A549 (cell line): ENCODE measurements around the gene ATG101. TPM values are rescaled to one million over a fixed set of nuclear protein-coding genes. Genes with fewer than 3 reads are reported as not detected.

Experiments used
- ATAC-seq, 2 experiments: fragments of 200-7000 bp in 1 of 2; fragments of >200 bp in 1 of 2; cut with Nextera tagmentation in 1 of 2; cut with Tn5 transposase in 1 of 2; 3 replicates each; pipeline versions ENCODE4 v1.8.0 to v1.9.1; 2018 to 2020; ENCODE audit warnings: mild to moderate bottlenecking in 1 of 2, moderate library complexity in 1 of 2
- CTCF ChIA-PET: fragments of 300-600 bp; sonication (Branson Sonifier 250); formaldehyde crosslinking; extraction: SDS; loops from one replicate; lab custom pipeline; 2021; ENCODE audit warnings: antibody characterized with exemption, inconsistent platforms; lab: Yijun Ruan, JAX
- POLR2A ChIA-PET: fragments of 350-600 bp; formaldehyde crosslinking; extraction: SDS; loops from one replicate; lab custom pipeline; 2021; ENCODE audit warnings: antibody characterized with exemption, inconsistent platforms; lab: Yijun Ruan, JAX
- DNase-seq, 2 experiments: peaks; one replicate each; pipeline versions ENCODE4 v3.0.0 to v3.0.0-alpha.2; 2011 to 2016; ENCODE audit warnings: low read depth in 1 of 2, low spot score in 1 of 2
- FAIRE-seq: peaks from 2 replicates; lab custom pipeline; 2011; peaks lifted over from hg19 to GRCh38; lab: Jason Lieb, UNC
- H3K27ac ChIP-seq, 2 experiments: fragments of >200 bp; sonication (Bioruptor Twin); formaldehyde crosslinking; 3 replicates each; pipeline ENCODE4 v1.5.1; 2016 to 2017
- H3K4me1 ChIP-seq: fragments of >200 bp; sonication (Bioruptor Twin); formaldehyde crosslinking; 3 replicates; pipeline ENCODE4 v1.6.1; 2016
- H3K4me2 ChIP-seq: fragments of >200 bp; sonication (Bioruptor Twin); formaldehyde crosslinking; 3 replicates; pipeline ENCODE4 v1.6.1; 2016
- H3K4me3 ChIP-seq: fragments of >200 bp; sonication (Bioruptor Twin); formaldehyde crosslinking; 3 replicates; pipeline ENCODE4 v1.5.1; 2016
- H3K9me3 ChIP-seq: fragments of >200 bp; sonication (Bioruptor Twin); formaldehyde crosslinking; 3 replicates; pipeline ENCODE4 v1.6.1; 2016
- BHLHE40 ChIP-seq: IDR thresholded peaks from 2 replicates; pipeline ENCODE4 v1.6.1; 2012; ENCODE audit warnings: low read depth, low read length, inconsistent platforms
- EHF ChIP-seq: fragments of 250-450 bp; sonication (Bioruptor Pico); IDR thresholded peaks from 2 replicates; pipeline ENCODE4 v1.5.0; 2020; ENCODE audit warnings: mild to moderate bottlenecking
- EP300 ChIP-seq, 2 experiments: fragments of >200 bp; sonication (Bioruptor Twin); formaldehyde crosslinking; IDR thresholded peaks; 2 replicates in 1 of 2; 3 replicates in 1 of 2; pipeline ENCODE4 v1.6.1; 2016 to 2017
- FOXS1 ChIP-seq: fragments of 250-450 bp; sonication (Bioruptor Pico); IDR thresholded peaks from 2 replicates; pipeline ENCODE4 v1.5.0; 2020; ENCODE audit warnings: mild to moderate bottlenecking, moderate library complexity
- GATA3 ChIP-seq: IDR thresholded peaks from 2 replicates; pipeline ENCODE4 v1.6.1; 2012; ENCODE audit warnings: borderline replicate concordance
- HEYL ChIP-seq: fragments of 250-450 bp; sonication (Bioruptor Pico); IDR thresholded peaks from 2 replicates; pipeline ENCODE4 v1.8.0; 2021; ENCODE audit warnings: mild to moderate bottlenecking, moderate library complexity
- HOXB13 ChIP-seq: fragments of 250-450 bp; sonication (Bioruptor Pico); IDR thresholded peaks from 2 replicates; pipeline ENCODE4 v1.5.0; 2020; ENCODE audit warnings: low read depth, mild to moderate bottlenecking, moderate library complexity
- JUN ChIP-seq, 2 experiments: fragments of >200 bp; sonication (Bioruptor Twin); formaldehyde crosslinking; IDR thresholded peaks; 2 replicates in 1 of 2; 3 replicates in 1 of 2; pipeline ENCODE4 v1.6.1; 2016 to 2017
- MAZ ChIP-seq: fragments of 150-350 bp; IDR thresholded peaks from 2 replicates; pipeline ENCODE4 v1.6.1; 2014; ENCODE audit warnings: antibody characterized with exemption, low read depth, low read length, borderline replicate concordance
- MYC ChIP-seq: IDR thresholded peaks from 2 replicates; pipeline ENCODE4 v1.6.1; 2012; ENCODE audit warnings: mild to moderate bottlenecking, inconsistent platforms, low read length, improper control_type of control experiment, borderline replicate concordance
- PBX3 ChIP-seq: IDR thresholded peaks from 2 replicates; pipeline ENCODE4 v1.6.1; 2012
- RARB ChIP-seq: fragments of 250-450 bp; sonication (Bioruptor Pico); IDR thresholded peaks from 2 replicates; pipeline ENCODE4 v1.8.0; 2021; ENCODE audit warnings: mild to moderate bottlenecking, moderate library complexity
- SREBF2 ChIP-seq: fragments of 450-650 bp; IDR thresholded peaks from 2 replicates; pipeline ENCODE4 v1.6.1; 2014; ENCODE audit warnings: mild to moderate bottlenecking, moderate library complexity
- ZC3H11A ChIP-seq: fragments of 450-650 bp; IDR thresholded peaks from 2 replicates; pipeline ENCODE4 v1.6.1; 2014; ENCODE audit warnings: antibody characterized with exemption, mild to moderate bottlenecking
- ZSCAN20 ChIP-seq: fragments of 250-450 bp; sonication (Bioruptor Pico); IDR thresholded peaks from 2 replicates; pipeline ENCODE4 v1.8.0; 2022; ENCODE audit warnings: mild to moderate bottlenecking, moderate library complexity
- WGBS: methylation state at CpG from one replicate; pipeline ENCODE4 v1.1.6; 2017; ENCODE audit errors: missing lambda C conversion rate; 5-methylcytosine and 5-hydroxymethylcytosine counted together
- polyA plus RNA-seq, 4 experiments: library from polyadenylated mRNA; depleted of rRNA in 3 of 4; stranded (reverse); fragments of >200 nt; fragmentation: RNase III in 1 of 4; extraction: RNeasy Plus Mini Kit Qiagen cat#74134 plus additional on column Dnase treatment in 1 of 4; gene quantifications; 2 replicates in 3 of 4; 3 replicates in 1 of 4; pipeline ENCODE4 v1.2.3, GENCODE V29; 2011 to 2017
- TF ChIP-seq, protein P1 (sequence below): fragments of 250-450 bp; sonication (Bioruptor Pico); IDR thresholded peaks from 2 replicates; pipeline ENCODE4 v1.5.0; 2021; ENCODE audit warnings: mild to moderate bottlenecking, moderate library complexity, borderline replicate concordance
- TF ChIP-seq, protein P2 (sequence below): fragments of >200 bp; sonication (Bioruptor Twin); formaldehyde crosslinking; IDR thresholded peaks from 3 replicates; pipeline ENCODE4 v1.6.1; 2016
- TF ChIP-seq, protein P3 (sequence below): IDR thresholded peaks from 2 replicates; pipeline ENCODE4 v1.6.1; 2012
- TF ChIP-seq, protein P4 (sequence below): IDR thresholded peaks from 2 replicates; pipeline ENCODE4 v1.6.1; 2012; ENCODE audit warnings: low read depth, borderline replicate concordance

Gene ATG101
- polyA plus RNA-seq, 2 of the 4 experiments (the other 2 are of a cell fraction): 87.9 to 141 TPM

GRCh38 chr12:52035926-52036325 is 33.9 kb upstream of the ATG101 start:
- CTCF ChIA-PET: interaction anchor here (0.6 to 41.8 kb wide), 4 partner anchors 11 to 94 kb away, joined by 3 to 1730 read pairs (median 985); partner anchors contain the start of genes ATG101, NR4A1, SMIM41 and TAMALIN
- DNase-seq: no peak
- Histone ChIP-seq H3K4me1 (peaks cover 20% of the 10 kb centered on the region), H3K4me2 (peak overlapping the region; percentile 96; the same call in 1 of the 3 replicates), H3K9me3 (no peaks in the 10 kb centered on the region), H3K4me3 (no peak overlapping the region), H3K27ac (peak overlapping the region in 1 of 2 experiments; percentile 93; a peak in 4 of 6 replicates)
- 75% methylated on average over 2 of the region's 2 CpGs for WGBS
- POLR2A ChIA-PET: interaction anchor here (3.8 kb wide), 1 partner anchor 15 kb away, joined by 19 read pairs; the partner anchor contains the start of gene NR4A1
- no peak for FAIRE-seq
- TF ChIP-seq HOXB13 (CRISPR knock-in tag): 0 out of 2 replicates have a peak, but pooled peaks have one; percentile 51
- TF ChIP-seq PBX3: no peak
- ATAC-seq: no peak

- TF ChIP-seq, protein P1, sequence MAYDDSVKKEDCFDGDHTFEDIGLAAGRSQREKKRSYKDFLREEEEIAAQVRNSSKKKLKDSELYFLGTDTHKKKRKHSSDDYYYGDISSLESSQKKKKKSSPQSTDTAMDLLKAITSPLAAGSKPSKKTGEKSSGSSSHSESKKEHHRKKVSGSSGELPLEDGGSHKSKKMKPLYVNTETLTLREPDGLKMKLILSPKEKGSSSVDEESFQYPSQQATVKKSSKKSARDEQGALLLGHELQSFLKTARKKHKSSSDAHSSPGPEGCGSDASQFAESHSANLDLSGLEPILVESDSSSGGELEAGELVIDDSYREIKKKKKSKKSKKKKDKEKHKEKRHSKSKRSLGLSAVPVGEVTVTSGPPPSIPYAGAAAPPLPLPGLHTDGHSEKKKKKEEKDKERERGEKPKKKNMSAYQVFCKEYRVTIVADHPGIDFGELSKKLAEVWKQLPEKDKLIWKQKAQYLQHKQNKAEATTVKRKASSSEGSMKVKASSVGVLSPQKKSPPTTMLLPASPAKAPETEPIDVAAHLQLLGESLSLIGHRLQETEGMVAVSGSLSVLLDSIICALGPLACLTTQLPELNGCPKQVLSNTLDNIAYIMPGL (CRISPR knock-in tag): no peak
- TF ChIP-seq ZC3H11A (no peak), HOXB13 (CRISPR knock-in tag) (peak; percentile 10; the same call in 1 of the 2 replicates), EHF (CRISPR knock-in tag) (peak; percentile 83), EP300 (IDR thresholded peaks at IDR 0.05) (peak in 1 of 2 experiments; percentile 22; a peak in 1 of 5 replicates), BHLHE40 (0 out of 2 replicates have a peak, but pooled peaks have one; percentile 3), FOXS1 (CRISPR knock-in tag) (0 out of 2 replicates have a peak, but pooled peaks have one; percentile 13), RARB (CRISPR knock-in tag) (0 out of 2 replicates have a peak, but pooled peaks have one; percentile 43), GATA3 (0 out of 2 replicates have a peak, but pooled peaks have one; percentile 33), ZSCAN20 (CRISPR knock-in tag) (peak; percentile 82; the same call in 1 of the 2 replicates), MYC (peak; percentile 50; the same call in 1 of the 2 replicates), SREBF2 (no peak), MAZ (peak; percentile 95), HEYL (0 out of 2 replicates have a peak, but pooled peaks have one; percentile 30), JUN (IDR thresholded peaks at IDR 0.05) (peak; percentile 53 to 55; a peak in 2 of 5 replicates)
- TF ChIP-seq, protein P2, sequence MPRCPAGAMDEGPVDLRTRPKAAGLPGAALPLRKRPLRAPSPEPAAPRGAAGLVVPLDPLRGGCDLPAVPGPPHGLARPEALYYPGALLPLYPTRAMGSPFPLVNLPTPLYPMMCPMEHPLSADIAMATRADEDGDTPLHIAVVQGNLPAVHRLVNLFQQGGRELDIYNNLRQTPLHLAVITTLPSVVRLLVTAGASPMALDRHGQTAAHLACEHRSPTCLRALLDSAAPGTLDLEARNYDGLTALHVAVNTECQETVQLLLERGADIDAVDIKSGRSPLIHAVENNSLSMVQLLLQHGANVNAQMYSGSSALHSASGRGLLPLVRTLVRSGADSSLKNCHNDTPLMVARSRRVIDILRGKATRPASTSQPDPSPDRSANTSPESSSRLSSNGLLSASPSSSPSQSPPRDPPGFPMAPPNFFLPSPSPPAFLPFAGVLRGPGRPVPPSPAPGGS: 0 out of 3 replicates have a peak, but pooled peaks have one; percentile 26
- TF ChIP-seq, protein P3, sequence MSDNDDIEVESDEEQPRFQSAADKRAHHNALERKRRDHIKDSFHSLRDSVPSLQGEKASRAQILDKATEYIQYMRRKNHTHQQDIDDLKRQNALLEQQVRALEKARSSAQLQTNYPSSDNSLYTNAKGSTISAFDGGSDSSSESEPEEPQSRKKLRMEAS: peak; percentile 41; the same call in 1 of the 2 replicates
- TF ChIP-seq, protein P4, sequence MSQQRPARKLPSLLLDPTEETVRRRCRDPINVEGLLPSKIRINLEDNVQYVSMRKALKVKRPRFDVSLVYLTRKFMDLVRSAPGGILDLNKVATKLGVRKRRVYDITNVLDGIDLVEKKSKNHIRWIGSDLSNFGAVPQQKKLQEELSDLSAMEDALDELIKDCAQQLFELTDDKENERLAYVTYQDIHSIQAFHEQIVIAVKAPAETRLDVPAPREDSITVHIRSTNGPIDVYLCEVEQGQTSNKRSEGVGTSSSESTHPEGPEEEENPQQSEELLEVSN: no peak
- ATAC-seq: peak; percentile 30 to 49; a peak in 5 of 6 replicates
- peak overlapping the region; percentile 96 for H3K4me2 ChIP-seq
- WGBS: 41% methylated on average over 17 of the region's 53 CpGs
- CTCF ChIA-PET: interaction anchor here (0.6 to 41.8 kb wide), 4 partner anchors 12 to 93 kb away, joined by 3 to 1730 read pairs (median 985); partner anchors contain the start of genes ATG101, NR4A1, SMIM41 and TAMALIN
- peak overlapping the region; percentile 81 to 93 for H3K27ac ChIP-seq
- H3K4me1 ChIP-seq: peaks cover 20% of the 10 kb centered on the region
- no peaks in the 10 kb centered on the region for H3K9me3 ChIP-seq
- POLR2A ChIA-PET: interaction anchor here (3.8 kb wide), 1 partner anchor 15 kb away, joined by 19 read pairs; the partner anchor contains the start of gene NR4A1
- peak; percentile 67 to 83 for DNase-seq
- no peak for FAIRE-seq
- H3K4me3 ChIP-seq: peak overlapping the region; percentile 70
Measured at GRCh38 chr12:52036587-52037171, 33.1 kb upstream of the ATG101 start.
